Measurements from ENCODE around the gene ADAT2. TPM values are rescaled to one million over a fixed set of nuclear protein-coding genes. Genes with fewer than 3 reads are reported as not detected.

Gene ADAT2
- total RNA-seq, 4 donors from 2014 or later: 1.7 to 11.3 (median 6.1) TPM

DNA sequence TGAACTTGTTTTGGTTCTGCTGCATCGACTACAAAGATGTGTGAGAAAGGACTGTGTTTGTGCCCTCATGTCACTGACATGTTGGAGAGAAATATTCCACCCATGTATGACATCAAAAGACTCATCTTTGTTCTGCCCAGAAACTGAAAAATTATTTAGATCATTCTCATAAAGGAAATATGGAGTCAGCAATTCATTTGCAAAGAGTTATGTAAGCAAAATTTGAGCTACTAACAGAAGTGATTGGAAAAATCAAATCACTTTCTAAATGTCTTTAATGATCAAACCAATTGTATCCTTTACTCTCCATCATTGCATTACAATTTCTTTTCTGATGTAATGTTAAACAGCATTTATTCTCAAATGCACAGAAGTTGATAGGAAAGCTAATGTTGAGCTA, 19.3 kb downstream of the ADAT2 start:
- no peak for DNase-seq
- Histone ChIP-seq H3K4me1 (no peaks in the 10 kb centered on the region), H3K4me3 (no peak overlapping the region), H3K27me3 (no peaks in the 10 kb centered on the region), H3K27ac (no peak overlapping the region), H3K9me3 (no peaks in the 10 kb centered on the region), H3K36me3 (peaks cover 0 to 13% (median 0%) of the 10 kb centered on the region in 3 donors)
- TF ChIP-seq, protein P1, sequence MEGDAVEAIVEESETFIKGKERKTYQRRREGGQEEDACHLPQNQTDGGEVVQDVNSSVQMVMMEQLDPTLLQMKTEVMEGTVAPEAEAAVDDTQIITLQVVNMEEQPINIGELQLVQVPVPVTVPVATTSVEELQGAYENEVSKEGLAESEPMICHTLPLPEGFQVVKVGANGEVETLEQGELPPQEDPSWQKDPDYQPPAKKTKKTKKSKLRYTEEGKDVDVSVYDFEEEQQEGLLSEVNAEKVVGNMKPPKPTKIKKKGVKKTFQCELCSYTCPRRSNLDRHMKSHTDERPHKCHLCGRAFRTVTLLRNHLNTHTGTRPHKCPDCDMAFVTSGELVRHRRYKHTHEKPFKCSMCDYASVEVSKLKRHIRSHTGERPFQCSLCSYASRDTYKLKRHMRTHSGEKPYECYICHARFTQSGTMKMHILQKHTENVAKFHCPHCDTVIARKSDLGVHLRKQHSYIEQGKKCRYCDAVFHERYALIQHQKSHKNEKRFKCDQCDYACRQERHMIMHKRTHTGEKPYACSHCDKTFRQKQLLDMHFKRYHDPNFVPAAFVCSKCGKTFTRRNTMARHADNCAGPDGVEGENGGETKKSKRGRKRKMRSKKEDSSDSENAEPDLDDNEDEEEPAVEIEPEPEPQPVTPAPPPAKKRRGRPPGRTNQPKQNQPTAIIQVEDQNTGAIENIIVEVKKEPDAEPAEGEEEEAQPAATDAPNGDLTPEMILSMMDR (IDR thresholded peaks at IDR 0.05): no peak
- TF ChIP-seq POLR2A (IDR thresholded peaks at IDR 0.05): no peak

GRCh38 chr6:143429970-143430369, 20.5 kb downstream of the ADAT2 start:
- Histone ChIP-seq H3K36me3 (peaks cover 0 to 13% (median 0%) of the 10 kb centered on the region in 3 donors), H3K4me3 (no peak overlapping the region), H3K27ac (no peak overlapping the region), H3K9me3 (no peaks in the 10 kb centered on the region), H3K4me1 (no peaks in the 10 kb centered on the region), H3K27me3 (no peaks in the 10 kb centered on the region)
- DNase-seq: no peak
- TF ChIP-seq, protein P1 (IDR thresholded peaks at IDR 0.05): no peak
- no peak for TF ChIP-seq POLR2A (IDR thresholded peaks at IDR 0.05)

- peak; percentile 60 to 81 (median 77) for DNase-seq
- no peaks in the 10 kb centered on the region for H3K9me3 ChIP-seq
- no peak for TF ChIP-seq POLR2A (IDR thresholded peaks at IDR 0.05)
- TF ChIP-seq, protein P1 (IDR thresholded peaks at IDR 0.05): peak; percentile 57 to 91 (median 82)
- no peaks in the 10 kb centered on the region for H3K27me3 ChIP-seq
- H3K4me3 ChIP-seq: no peak overlapping the region
- peaks cover 0 to 3% (median 0%) of the 10 kb centered on the region in 3 donors for H3K36me3 ChIP-seq
- no peaks in the 10 kb centered on the region for H3K4me1 ChIP-seq
- no peak overlapping the region for H3K27ac ChIP-seq
Observed at GRCh38 chr6:143427109-143427817, 23.2 kb downstream of the ADAT2 start.

GRCh38 chr6:143426026-143426425, 24.5 kb downstream of the ADAT2 start:
- TF ChIP-seq, protein P1 (IDR thresholded peaks at IDR 0.05): no peak
- TF ChIP-seq POLR2A (IDR thresholded peaks at IDR 0.05): no peak

GRCh38 chr6:143419526-143419925, 31.0 kb downstream of the ADAT2 start:
- Histone ChIP-seq H3K4me3 (no peak overlapping the region), H3K4me1 (no peaks in the 10 kb centered on the region), H3K9me3 (no peaks in the 10 kb centered on the region), H3K36me3 (no peaks in the 10 kb centered on the region), H3K27ac (no peak overlapping the region), H3K27me3 (no peaks in the 10 kb centered on the region)
- DNase-seq: no peak
- TF ChIP-seq, protein P1 (IDR thresholded peaks at IDR 0.05): no peak
- TF ChIP-seq POLR2A (IDR thresholded peaks at IDR 0.05): no peak

More at GRCh38 chr6:143426026-143426425, 24.5 kb downstream of the ADAT2 start:
- H3K36me3 ChIP-seq: no peaks in the 10 kb centered on the region
- H3K27ac ChIP-seq: no peak overlapping the region
- DNase-seq: no peak
- no peaks in the 10 kb centered on the region for H3K27me3 ChIP-seq
- no peaks in the 10 kb centered on the region for H3K9me3 ChIP-seq
- no peak overlapping the region for H3K4me3 ChIP-seq
- no peaks in the 10 kb centered on the region for H3K4me1 ChIP-seq

All from Peyer's patch (tissue), 4 donors.